Mucosa of gallbladder (tissue), 1 donor: ENCODE data around the gene SMG6. TPM values are rescaled to one million over a fixed set of nuclear protein-coding genes. Genes with fewer than 3 reads are reported as not detected.

ENCODE experiments used
- DNase-seq: peaks from one replicate; pipeline ENCODE4 v3.0.0-alpha.2; 2020; ENCODE audit warnings: low spot score
- total RNA-seq: library from RNA; stranded (reverse); gene quantifications from one replicate; pipeline ENCODE4 v1.2.1, GENCODE V29; 2021
- donor health status: DM: no; HTN: no; CAD: no.

SMG6 gene
- total RNA-seq, 1 donor from 2014 or later = 36.9 TPM

- DNase-seq = no peak
These were observed 197.9 kb downstream of the SMG6 start for GRCh38 chr17:2105663-2106062.

GRCh38 chr17:2102931-2103809, 200.4 kb downstream of the SMG6 start:
- no peak for DNase-seq

GRCh38 chr17:2101448-2102257, 201.9 kb downstream of the SMG6 start:
- peak; percentile 83 for DNase-seq

GRCh38 chr17:2095536-2095910, 208.1 kb downstream of the SMG6 start:
- no peak for DNase-seq

- DNase-seq = peak; percentile 69
These were observed 208.6 kb downstream of the SMG6 start for GRCh38 chr17:2094891-2095535.

- peak; percentile 37 for DNase-seq
These were observed 210.2 kb downstream of the SMG6 start for GRCh38 chr17:2093349-2093748.

- no peak for DNase-seq
These were observed 211.3 kb downstream of the SMG6 start for GRCh38 chr17:2092253-2092652.

GRCh38 chr17:2090804-2091534, 212.6 kb downstream of the SMG6 start:
- DNase-seq = peak; percentile 45

GRCh38 chr17:2090210-2090641, 213.4 kb downstream of the SMG6 start:
- DNase-seq = no peak

- no peak for DNase-seq
These were observed 214.6 kb downstream of the SMG6 start for GRCh38 chr17:2089021-2089422.

- peak; percentile 44 for DNase-seq
These were observed 215.9 kb downstream of the SMG6 start for GRCh38 chr17:2087597-2088211.

GRCh38 chr17:2086306-2086705, 217.3 kb downstream of the SMG6 start:
- DNase-seq = no peak

- DNase-seq = no peak
These were observed 218.0 kb downstream of the SMG6 start for GRCh38 chr17:2085648-2085949.

GRCh38 chr17:2084766-2085647, 218.6 kb downstream of the SMG6 start:
- peak; percentile 82 for DNase-seq

- no peak for DNase-seq
These were observed 219.4 kb downstream of the SMG6 start for GRCh38 chr17:2084036-2084765.

GRCh38 chr17:2083613-2084035, 220.0 kb downstream of the SMG6 start:
- no peak for DNase-seq

- DNase-seq = no peak
These were observed 221.4 kb downstream of the SMG6 start for GRCh38 chr17:2082003-2082781.

- DNase-seq = no peak
These were observed 222.0 kb downstream of the SMG6 start for GRCh38 chr17:2081564-2081963.

GRCh38 chr17:2077040-2077439, 226.5 kb downstream of the SMG6 start:
- no peak for DNase-seq
